Vagina (tissue), 2 donors: Measurements from ENCODE around the gene GYG2.

Experiments
- POLR2A ChIP-seq, 2 donors: fragments of 450-650 bp; IDR thresholded peaks; one replicate each; pipeline ENCODE4 v1.6.1; 2017; ENCODE audit warnings: antibody characterized with exemption in 2 of 2, mild to moderate bottlenecking in 2 of 2, moderate library complexity in 2 of 2
- POLR2AphosphoS5 ChIP-seq, 2 donors: sonication (generic); formaldehyde crosslinking; IDR thresholded peaks; one replicate each; pipeline ENCODE4 v1.9.0; 2017; ENCODE audit warnings: antibody characterized with exemption in 2 of 2, mild to moderate bottlenecking in 2 of 2, low read depth in 1 of 2; ENCODE audit not compliant: insufficient read depth in 1 of 2
- TF ChIP-seq, protein P1 (sequence below), 3 experiments: fragments of 450-650 bp in 2 of 3; fragments of 200-600 bp in 1 of 3; sonication (generic) in 1 of 3; IDR thresholded peaks; one replicate each; pipeline ENCODE4 v1.5.1; 2017 to 2019; ENCODE audit warnings: antibody characterized with exemption in 3 of 3, mild to moderate bottlenecking in 2 of 3, moderate library complexity in 2 of 3

DNA sequence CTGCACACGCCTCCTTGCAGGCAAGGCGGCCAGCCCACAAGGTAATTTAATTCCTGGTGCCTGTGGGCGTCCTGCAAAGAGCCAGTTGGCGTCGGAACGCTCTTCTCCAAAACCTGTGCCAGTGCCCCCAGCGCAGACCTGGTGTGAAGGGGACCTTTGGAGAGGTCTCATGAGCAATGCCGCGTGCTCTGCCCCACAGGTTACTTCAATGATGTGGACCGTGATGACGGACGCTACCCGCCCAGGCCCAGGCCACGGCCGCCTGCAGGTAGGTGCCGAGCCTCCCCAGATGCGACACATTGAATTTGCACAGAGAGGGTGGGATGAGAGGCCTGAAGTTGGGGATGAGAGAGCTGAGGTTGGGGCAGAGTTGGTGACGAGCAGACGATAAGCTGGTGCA, 34.4 kb upstream of the GYG2 start:
- TF ChIP-seq, protein P1, sequence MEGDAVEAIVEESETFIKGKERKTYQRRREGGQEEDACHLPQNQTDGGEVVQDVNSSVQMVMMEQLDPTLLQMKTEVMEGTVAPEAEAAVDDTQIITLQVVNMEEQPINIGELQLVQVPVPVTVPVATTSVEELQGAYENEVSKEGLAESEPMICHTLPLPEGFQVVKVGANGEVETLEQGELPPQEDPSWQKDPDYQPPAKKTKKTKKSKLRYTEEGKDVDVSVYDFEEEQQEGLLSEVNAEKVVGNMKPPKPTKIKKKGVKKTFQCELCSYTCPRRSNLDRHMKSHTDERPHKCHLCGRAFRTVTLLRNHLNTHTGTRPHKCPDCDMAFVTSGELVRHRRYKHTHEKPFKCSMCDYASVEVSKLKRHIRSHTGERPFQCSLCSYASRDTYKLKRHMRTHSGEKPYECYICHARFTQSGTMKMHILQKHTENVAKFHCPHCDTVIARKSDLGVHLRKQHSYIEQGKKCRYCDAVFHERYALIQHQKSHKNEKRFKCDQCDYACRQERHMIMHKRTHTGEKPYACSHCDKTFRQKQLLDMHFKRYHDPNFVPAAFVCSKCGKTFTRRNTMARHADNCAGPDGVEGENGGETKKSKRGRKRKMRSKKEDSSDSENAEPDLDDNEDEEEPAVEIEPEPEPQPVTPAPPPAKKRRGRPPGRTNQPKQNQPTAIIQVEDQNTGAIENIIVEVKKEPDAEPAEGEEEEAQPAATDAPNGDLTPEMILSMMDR (IDR thresholded peaks at IDR 0.05) = no peak
- TF ChIP-seq POLR2A (IDR thresholded peaks at IDR 0.05) (no peak), POLR2AphosphoS5 (IDR thresholded peaks at IDR 0.05; ENCODE audit: insufficient read depth in 1 of 2, low read depth in 1 of 2) (no peak)
